NT2/D1 (cell line): Measurements from ENCODE around the gene RHOT2.

Experiments used
- DNase-seq: peaks from one replicate; pipeline ENCODE4 v3.0.0-alpha.2; 2011; ENCODE audit warnings: low read depth, low spot score
- H3K27me3 ChIP-seq: 2 replicates; pipeline ENCODE4 v1.6.0; 2011; ENCODE audit warnings: mild to moderate bottlenecking; ENCODE audit not compliant: insufficient read length, insufficient read depth
- H3K36me3 ChIP-seq: 2 replicates; pipeline ENCODE4 v1.6.1; 2011; ENCODE audit warnings: mild to moderate bottlenecking, low read length, mixed read lengths; ENCODE audit not compliant: insufficient read depth, insufficient read length
- H3K4me1 ChIP-seq: 2 replicates; pipeline ENCODE4 v1.5.1; 2011; ENCODE audit not compliant: insufficient read depth, insufficient read length
- H3K4me3 ChIP-seq: 2 replicates; pipeline ENCODE4 v1.5.1; 2011; ENCODE audit warnings: low read depth; ENCODE audit not compliant: insufficient read length
- H3K9ac ChIP-seq: 2 replicates; pipeline ENCODE4 v1.6.0; 2011; ENCODE audit warnings: low read depth; ENCODE audit not compliant: insufficient read length
- H3K9me3 ChIP-seq: 2 replicates; pipeline ENCODE4 v1.5.1; 2011; ENCODE audit warnings: mild to moderate bottlenecking, low read length; ENCODE audit not compliant: insufficient read depth
- SUZ12 ChIP-seq: IDR thresholded peaks from 2 replicates; pipeline ENCODE4 v1.6.1; 2011; ENCODE audit not compliant: insufficient read length, insufficient read depth; ENCODE audit errors: extremely low read depth
- YY1 ChIP-seq: IDR thresholded peaks from 2 replicates; pipeline ENCODE4 v1.6.1; 2011; ENCODE audit not compliant: insufficient read length, insufficient read depth
- ZNF274 ChIP-seq: IDR thresholded peaks from 2 replicates; pipeline ENCODE4 v1.6.1; 2011; ENCODE audit warnings: mild to moderate bottlenecking, low read depth, low read length

RHOT2 gene

GRCh38 chr16:714558-715476 is 46.9 kb downstream of the RHOT2 start, which contains the start of gene METRN:
Gene METRN, plus strand, starts transcription at chr16:715118. Its CDS starts 172 bp downstream, at chr16:715290.
- Histone ChIP-seq H3K27me3 (peaks cover 18% of the 10 kb centered on the region), H3K9me3 (no peaks in the 10 kb centered on the region), H3K4me3 (peak within 1 kb of the TSS; percentile 76), H3K9ac (peak within 1 kb of the TSS; percentile 90), H3K4me1 (peaks cover 59% of the 10 kb centered on the region), H3K36me3 (peaks cover 2% of the 10 kb centered on the region)
- peak; percentile 77 for DNase-seq
- TF ChIP-seq ZNF274 (no peak), YY1 (no peak), SUZ12 (no peak)

GRCh38 chr16:715477-716199 is 47.7 kb downstream of the RHOT2 start:
- Histone ChIP-seq H3K4me1 (peaks cover 56% of the 10 kb centered on the region), H3K36me3 (peaks cover 2% of the 10 kb centered on the region), H3K9ac (peak overlapping the region; percentile 90), H3K27me3 (peaks cover 10% of the 10 kb centered on the region), H3K4me3 (peak overlapping the region; percentile 76), H3K9me3 (no peaks in the 10 kb centered on the region)
- TF ChIP-seq YY1 = no peak
- no peak for TF ChIP-seq ZNF274
- TF ChIP-seq SUZ12 = no peak
- DNase-seq = no peak

DNA sequence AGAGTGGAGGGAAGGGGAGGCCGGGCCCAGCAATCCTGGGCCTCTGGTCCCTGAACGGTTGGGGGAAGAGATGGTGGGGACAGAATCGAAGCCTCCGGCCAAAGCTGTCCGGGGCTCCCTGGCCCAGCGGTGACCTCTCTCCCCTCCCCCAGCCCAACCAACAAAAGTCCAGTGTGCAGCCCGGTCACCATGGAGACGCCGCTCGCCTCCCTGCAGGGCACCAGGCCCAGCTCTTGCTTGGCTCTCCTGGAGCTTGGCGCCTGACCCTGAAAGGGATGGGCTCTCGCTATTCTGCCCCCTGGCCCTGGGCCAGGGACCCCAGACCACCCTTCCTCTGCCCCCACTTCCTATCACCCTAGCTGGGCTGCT is 48.3 kb downstream of the RHOT2 start:
- Histone ChIP-seq H3K4me1 (peaks cover 50% of the 10 kb centered on the region), H3K27me3 (peaks cover 4% of the 10 kb centered on the region), H3K4me3 (peak overlapping the region; percentile 76), H3K9me3 (no peaks in the 10 kb centered on the region), H3K36me3 (peaks cover 2% of the 10 kb centered on the region), H3K9ac (peak overlapping the region; percentile 90)
- TF ChIP-seq SUZ12 = no peak
- no peak for TF ChIP-seq ZNF274
- TF ChIP-seq YY1 = no peak
- DNase-seq = no peak

- Histone ChIP-seq H3K27me3 (no peaks in the 10 kb centered on the region), H3K36me3 (peaks cover 2% of the 10 kb centered on the region), H3K9ac (peak overlapping the region; percentile 90), H3K4me3 (no peak overlapping the region), H3K4me1 (peaks cover 51% of the 10 kb centered on the region), H3K9me3 (no peaks in the 10 kb centered on the region)
- no peak for DNase-seq
- TF ChIP-seq SUZ12 = no peak
- no peak for TF ChIP-seq YY1
- TF ChIP-seq ZNF274 = no peak
These were observed 48.9 kb downstream of the RHOT2 start for GRCh38 chr16:716768-717325.

DNA sequence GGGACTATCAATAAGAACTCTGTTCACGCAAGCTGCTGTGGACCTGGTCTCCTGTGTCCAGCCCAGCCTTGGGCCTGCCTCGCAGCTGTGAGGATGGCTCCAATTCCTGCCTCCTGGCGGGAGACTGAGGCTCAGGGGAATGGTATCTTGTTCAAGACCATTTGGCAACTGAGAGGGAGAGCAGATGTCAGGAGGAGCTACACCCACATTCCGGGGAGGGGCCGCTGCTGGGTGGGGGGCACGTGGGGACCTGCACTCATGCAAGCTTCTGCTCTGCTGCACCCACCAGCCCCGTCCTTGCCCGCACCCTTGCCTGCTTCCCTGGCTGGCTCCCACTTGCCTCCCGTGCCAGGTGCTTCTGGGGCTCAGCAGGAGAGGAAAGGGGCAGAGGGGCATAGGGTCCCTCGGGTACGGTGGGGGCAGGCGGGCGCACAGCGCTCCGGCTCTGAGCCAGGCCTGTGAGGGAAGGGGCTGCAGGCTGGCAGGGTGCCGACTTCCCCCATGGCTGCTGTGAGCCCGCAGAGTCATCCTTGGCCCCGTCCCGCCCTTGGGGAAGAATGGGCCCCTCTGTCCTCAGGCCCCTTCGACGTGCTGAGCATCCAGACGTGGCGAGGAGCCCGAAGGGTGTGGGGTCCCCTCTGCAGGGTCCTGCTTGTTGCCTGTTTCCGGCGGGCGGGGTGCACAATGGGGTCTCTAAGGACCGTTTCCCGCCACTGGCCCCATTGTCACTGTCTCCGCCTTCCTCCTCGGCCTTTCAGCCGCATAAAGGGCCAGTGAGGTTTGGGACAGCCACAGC is 49.7 kb downstream of the RHOT2 start:
- no peak for TF ChIP-seq ZNF274
- no peak for TF ChIP-seq YY1
- TF ChIP-seq SUZ12 = no peak
- Histone ChIP-seq H3K4me3 (no peak overlapping the region), H3K27me3 (no peaks in the 10 kb centered on the region), H3K9ac (peak overlapping the region; percentile 76), H3K9me3 (no peaks in the 10 kb centered on the region; the same call in 1 of the 2 replicates), H3K4me1 (peaks cover 51% of the 10 kb centered on the region), H3K36me3 (peaks cover 4% of the 10 kb centered on the region)
- no peak for DNase-seq

GRCh38 chr16:718389-718788 is 50.5 kb downstream of the RHOT2 start:
- Histone ChIP-seq H3K27me3 (no peaks in the 10 kb centered on the region), H3K36me3 (peaks cover 12% of the 10 kb centered on the region), H3K9ac (peak overlapping the region; percentile 76), H3K4me3 (no peak overlapping the region), H3K4me1 (peaks cover 51% of the 10 kb centered on the region), H3K9me3 (no peaks in the 10 kb centered on the region; the same call in 1 of the 2 replicates)
- TF ChIP-seq YY1 (no peak), SUZ12 (no peak), ZNF274 (no peak)
- no peak for DNase-seq
